Mesenchymal stem cell (in vitro differentiated cells and primary cell): ENCODE results near the gene GALNT10.

Experiments used
- DNase-seq: peaks from one replicate; pipeline ENCODE4 v3.0.0-alpha.2; 2013
- H2AFZ ChIP-seq: one replicate; pipeline ENCODE4 v1.6.1; 2013; ENCODE audit warnings: low read depth, mild to moderate bottlenecking, control low read depth, inconsistent platforms, low read length, moderate library complexity
- H2AK5ac ChIP-seq: 2 replicates; pipeline ENCODE4 v1.6.1; 2013; ENCODE audit warnings: low read length, moderate library complexity, mild to moderate bottlenecking, inconsistent platforms; ENCODE audit not compliant: severe bottlenecking
- H2BK120ac ChIP-seq: one replicate; pipeline ENCODE4 v1.6.1; 2013; ENCODE audit warnings: low read depth, mild to moderate bottlenecking, inconsistent platforms, low read length, moderate library complexity
- H2BK12ac ChIP-seq, 2 experiments: one replicate each; pipeline ENCODE4 v1.6.1; 2013; ENCODE audit warnings: inconsistent platforms in 2 of 2, low read length in 2 of 2, mild to moderate bottlenecking in 2 of 2, moderate library complexity in 2 of 2, control low read depth in 1 of 2
- H2BK15ac ChIP-seq: one replicate; pipeline ENCODE4 v1.6.1; 2013; ENCODE audit warnings: mild to moderate bottlenecking, low read depth, inconsistent platforms; ENCODE audit not compliant: poor library complexity, severe bottlenecking
- H2BK5ac ChIP-seq: 2 replicates; pipeline ENCODE4 v1.6.1; 2013; ENCODE audit warnings: low read depth, mild to moderate bottlenecking, low read length, control low read depth, inconsistent platforms; ENCODE audit not compliant: poor library complexity, severe bottlenecking
- H3K14ac ChIP-seq, 2 experiments: one replicate each; pipeline ENCODE4 v1.6.1; 2013; ENCODE audit warnings: inconsistent platforms in 2 of 2, low read length in 2 of 2, control low read depth in 1 of 2, mild to moderate bottlenecking in 1 of 2, moderate library complexity in 1 of 2
- H3K18ac ChIP-seq, 2 experiments: one replicate each; pipeline ENCODE4 v1.6.1; 2013; ENCODE audit warnings: inconsistent platforms in 2 of 2, low read length in 2 of 2, control low read depth in 1 of 2, low read depth in 1 of 2, mild to moderate bottlenecking in 1 of 2
- H3K23ac ChIP-seq, 2 experiments: one replicate each; pipeline ENCODE4 v1.6.1; 2013; ENCODE audit warnings: inconsistent platforms in 2 of 2, low read length in 2 of 2, mild to moderate bottlenecking in 2 of 2, moderate library complexity in 2 of 2, control low read depth in 1 of 2
- H3K27ac ChIP-seq: 2 replicates; pipeline ENCODE4 v1.5.1; 2013; ENCODE audit warnings: mild to moderate bottlenecking, moderate library complexity, low read length, control low read depth, inconsistent platforms; ENCODE audit not compliant: poor library complexity, severe bottlenecking
- H3K27me3 ChIP-seq, 2 experiments: 2 replicates each; pipeline versions ENCODE4 v1.6.1 to v1.7.0; 2013; ENCODE audit warnings: low read length in 2 of 2, mild to moderate bottlenecking in 2 of 2, moderate library complexity in 2 of 2, control low read depth in 1 of 2, inconsistent platforms in 1 of 2; ENCODE audit not compliant: control insufficient read depth in 1 of 2, insufficient read depth in 1 of 2
- H3K36me3 ChIP-seq, 2 experiments: 2 replicates each; pipeline versions ENCODE4 v1.6.1 to v1.7.0; 2013; ENCODE audit warnings: low read length in 2 of 2, control low read depth in 1 of 2, inconsistent platforms in 1 of 2, low read depth in 1 of 2, mild to moderate bottlenecking in 1 of 2; ENCODE audit not compliant: insufficient read depth in 2 of 2, control insufficient read depth in 1 of 2
- H3K4ac ChIP-seq, 2 experiments: one replicate each; pipeline ENCODE4 v1.6.1; 2013; ENCODE audit warnings: inconsistent platforms in 2 of 2, low read length in 2 of 2, mild to moderate bottlenecking in 2 of 2, moderate library complexity in 2 of 2, control low read depth in 1 of 2, low read depth in 1 of 2
- H3K4me1 ChIP-seq: 2 replicates; pipeline ENCODE4 v1.6.1; 2013; ENCODE audit warnings: low read depth, low read length, control low read depth; ENCODE audit not compliant: control insufficient read depth, insufficient read depth
- H3K4me2 ChIP-seq: 2 replicates; pipeline ENCODE4 v1.6.1; 2013; ENCODE audit warnings: low read length, mild to moderate bottlenecking, inconsistent platforms; ENCODE audit not compliant: poor library complexity, severe bottlenecking
- H3K4me3 ChIP-seq, 2 experiments: 2 replicates each; pipeline versions ENCODE4 v1.5.1 to v1.7.0; 2013; ENCODE audit warnings: low read length in 2 of 2, mild to moderate bottlenecking in 2 of 2, control low read depth in 1 of 2, low read depth in 1 of 2; ENCODE audit not compliant: insufficient read depth in 1 of 2
- H3K79me1 ChIP-seq: replicated peaks from 2 replicates; pipeline ENCODE4 v1.6.1; 2013; ENCODE audit warnings: mild to moderate bottlenecking, control low read depth, low read length, inconsistent platforms; ENCODE audit not compliant: poor library complexity, severe bottlenecking
- H3K9ac ChIP-seq: 2 replicates; pipeline ENCODE4 v1.7.0; 2013; ENCODE audit warnings: mild to moderate bottlenecking, low read length, moderate library complexity
- H3K9me3 ChIP-seq: 2 replicates; pipeline ENCODE4 v1.7.0; 2013; ENCODE audit warnings: mild to moderate bottlenecking, low read length; ENCODE audit not compliant: control insufficient read depth
- H4K8ac ChIP-seq: one replicate; pipeline ENCODE4 v1.6.1; 2013; ENCODE audit warnings: inconsistent platforms, mild to moderate bottlenecking, low read length, moderate library complexity
- H4K91ac ChIP-seq: one replicate; pipeline ENCODE4 v1.6.1; 2013; ENCODE audit warnings: mild to moderate bottlenecking, low read length, inconsistent platforms
- WGBS: methylation state at CpG from one replicate; pipeline ENCODE4 v1.1.7; 2013; ENCODE audit warnings: mixed read lengths; 5-methylcytosine and 5-hydroxymethylcytosine counted together

Gene GALNT10

DNA sequence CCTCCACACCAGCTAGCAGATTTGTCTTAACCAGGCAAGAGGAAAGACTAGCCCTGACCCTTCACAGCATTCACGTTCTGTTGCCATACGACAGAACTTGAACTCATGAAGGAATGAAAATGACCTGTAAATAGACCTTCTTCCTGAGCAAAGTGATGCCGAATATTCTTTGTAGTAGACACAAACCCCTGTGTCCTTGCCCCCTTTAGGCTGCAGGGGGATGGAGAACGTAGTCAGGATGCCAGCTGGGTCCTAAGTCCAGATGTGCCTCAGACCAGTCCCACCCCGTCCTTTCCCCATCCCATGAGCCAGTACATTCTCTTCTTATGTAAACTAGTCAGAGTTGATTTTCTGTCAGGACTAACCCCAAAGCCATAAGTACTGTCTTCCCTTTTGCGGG lies 151.1 kb downstream of the GALNT10 start:
- Histone ChIP-seq H2BK5ac (no peak overlapping the region), H3K23ac (no peak overlapping the region), H3K27ac (no peak overlapping the region), H3K9me3 (no peaks in the 10 kb centered on the region), H2BK120ac (no peak overlapping the region), H3K4ac (no peak overlapping the region), H3K27me3 (no peaks in the 10 kb centered on the region), H3K4me2 (no peak overlapping the region), H3K79me1 (peaks cover 10% of the 10 kb centered on the region), H4K8ac (no peak overlapping the region), H2AFZ (no peak overlapping the region), H3K4me3 (no peak overlapping the region), H4K91ac (no peak overlapping the region), H3K18ac (no peak overlapping the region), H3K36me3 (peaks cover 7 to 11% of the 10 kb centered on the region in 2 experiments), H3K9ac (no peak overlapping the region), H2BK12ac (no peak overlapping the region), H3K4me1 (no peaks in the 10 kb centered on the region), H3K14ac (no peak overlapping the region), H2BK15ac (no peak overlapping the region), H2AK5ac (no peak overlapping the region)
- 94% methylated on average over 5 of the region's 6 CpGs for WGBS
- DNase-seq, result no peak

DNA sequence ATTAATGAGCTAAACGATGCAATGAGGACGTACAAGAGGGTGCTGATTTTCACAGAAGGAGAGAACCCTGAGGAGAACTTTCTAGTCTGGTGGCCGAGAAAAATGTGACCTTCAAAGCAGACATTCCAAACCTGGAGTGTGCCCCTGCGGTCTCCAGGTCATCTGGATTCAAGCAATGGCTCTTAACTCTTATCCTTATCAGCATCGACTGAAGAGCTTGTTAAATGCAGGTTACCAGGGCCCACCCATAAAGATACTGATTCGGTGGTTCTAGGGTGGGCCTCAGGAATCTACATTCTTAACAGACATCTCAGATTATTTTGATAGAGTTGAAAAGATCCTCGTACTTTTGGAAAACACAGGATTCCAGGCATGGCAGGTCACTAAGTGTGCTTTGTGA lies 151.7 kb downstream of the GALNT10 start:
- Histone ChIP-seq H2BK5ac (no peak overlapping the region), H2BK15ac (no peak overlapping the region), H3K27ac (no peak overlapping the region), H4K8ac (no peak overlapping the region), H4K91ac (no peak overlapping the region), H3K14ac (no peak overlapping the region), H3K18ac (no peak overlapping the region), H3K27me3 (no peaks in the 10 kb centered on the region), H3K79me1 (peaks cover 11% of the 10 kb centered on the region), H3K4me1 (no peaks in the 10 kb centered on the region), H3K9me3 (no peaks in the 10 kb centered on the region), H2BK12ac (no peak overlapping the region), H2AFZ (no peak overlapping the region), H3K36me3 (peaks cover 7 to 11% of the 10 kb centered on the region in 2 experiments), H3K4me2 (no peak overlapping the region), H3K23ac (no peak overlapping the region), H3K4me3 (no peak overlapping the region), H3K9ac (no peak overlapping the region), H3K4ac (no peak overlapping the region), H2AK5ac (no peak overlapping the region), H2BK120ac (no peak overlapping the region)
- WGBS, result 65% methylated on average over 7 of the region's 7 CpGs
- DNase-seq, result no peak

DNA sequence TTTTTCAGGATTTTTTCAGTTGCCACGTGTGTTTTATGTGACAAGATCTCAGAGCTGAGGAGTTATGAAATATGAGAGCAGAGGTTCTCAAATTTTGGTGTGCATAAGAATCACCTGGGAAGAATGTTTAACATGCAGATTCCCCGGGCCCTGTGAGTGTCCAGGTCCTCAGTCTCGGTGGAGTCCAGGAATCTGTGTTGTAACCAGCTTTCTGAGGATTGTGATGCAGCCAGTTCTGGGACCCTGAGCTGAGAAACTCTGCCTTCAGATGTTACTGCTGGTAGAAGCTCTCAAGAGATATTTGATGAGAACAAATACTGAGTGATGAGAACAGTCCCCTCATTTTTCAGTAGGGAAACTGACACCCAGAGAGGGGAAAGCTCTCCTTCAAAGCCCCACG lies 152.4 kb downstream of the GALNT10 start:
- H3K79me1 ChIP-seq, result peaks cover 11% of the 10 kb centered on the region
- no peak overlapping the region for H3K4ac ChIP-seq
- H2BK120ac ChIP-seq, result no peak overlapping the region
- H3K18ac ChIP-seq, result no peak overlapping the region
- H4K8ac ChIP-seq, result no peak overlapping the region
- no peak overlapping the region for H3K27ac ChIP-seq
- no peak overlapping the region for H3K9ac ChIP-seq
- H3K4me3 ChIP-seq, result no peak overlapping the region
- H2AFZ ChIP-seq, result no peak overlapping the region
- H3K4me1 ChIP-seq, result no peaks in the 10 kb centered on the region
- no peaks in the 10 kb centered on the region for H3K9me3 ChIP-seq
- H3K27me3 ChIP-seq, result no peaks in the 10 kb centered on the region
- H4K91ac ChIP-seq, result no peak overlapping the region
- H2BK5ac ChIP-seq, result no peak overlapping the region
- DNase-seq, result no peak
- no peak overlapping the region for H2BK12ac ChIP-seq
- 97% methylated on average over 4 of the region's 4 CpGs for WGBS
- no peak overlapping the region for H2AK5ac ChIP-seq
- H3K14ac ChIP-seq, result no peak overlapping the region
- H2BK15ac ChIP-seq, result no peak overlapping the region
- H3K23ac ChIP-seq, result no peak overlapping the region
- H3K36me3 ChIP-seq, result peaks cover 7 to 11% of the 10 kb centered on the region in 2 experiments
- no peak overlapping the region for H3K4me2 ChIP-seq

DNA sequence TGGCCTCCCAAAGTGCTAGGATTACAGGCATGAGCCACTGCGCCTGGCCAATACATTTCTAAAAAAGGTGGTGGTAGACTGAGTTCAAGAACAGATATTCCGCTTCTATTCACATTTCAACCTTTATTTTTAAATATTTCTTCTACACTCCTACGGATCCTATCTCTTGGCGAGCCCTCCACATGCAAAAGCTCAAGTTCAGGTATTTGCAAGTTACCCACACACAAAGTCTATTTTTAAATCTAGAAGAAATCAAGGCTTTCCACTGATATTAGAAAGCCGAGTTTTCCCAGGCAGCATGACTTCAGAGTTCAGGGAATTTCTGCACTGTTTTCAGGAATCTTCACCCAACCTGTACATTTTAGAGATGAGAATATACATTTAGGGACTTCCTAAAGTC lies 153.9 kb downstream of the GALNT10 start:
- no peak overlapping the region for H2AK5ac ChIP-seq
- no peak overlapping the region for H2AFZ ChIP-seq
- H3K14ac ChIP-seq, result no peak overlapping the region
- H3K9me3 ChIP-seq, result no peaks in the 10 kb centered on the region
- 97% methylated on average over 5 of the region's 5 CpGs for WGBS
- peaks cover 2% of the 10 kb centered on the region for H3K4me1 ChIP-seq
- H2BK15ac ChIP-seq, result no peak overlapping the region
- no peak overlapping the region for H2BK12ac ChIP-seq
- no peak overlapping the region for H3K18ac ChIP-seq
- no peak overlapping the region for H3K4me2 ChIP-seq
- H3K4me3 ChIP-seq, result no peak overlapping the region
- H4K8ac ChIP-seq, result no peak overlapping the region
- no peak overlapping the region for H3K23ac ChIP-seq
- H3K27me3 ChIP-seq, result no peaks in the 10 kb centered on the region
- peaks cover 0 to 3% of the 10 kb centered on the region in 2 experiments for H3K36me3 ChIP-seq
- DNase-seq, result no peak
- H2BK5ac ChIP-seq, result no peak overlapping the region
- H4K91ac ChIP-seq, result no peak overlapping the region
- H3K27ac ChIP-seq, result no peak overlapping the region
- no peak overlapping the region for H2BK120ac ChIP-seq
- H3K79me1 ChIP-seq, result peaks cover 16% of the 10 kb centered on the region
- H3K4ac ChIP-seq, result no peak overlapping the region
- no peak overlapping the region for H3K9ac ChIP-seq
